T-helper 1 cell (primary cell): ENCODE results near the gene MIAT.
A peak's percentile ranks its signal among the peaks of the same experiment; 100 is the strongest.

ENCODE experiments used
- DNase-seq, 5 donors: peaks; one replicate each; pipeline ENCODE4 v3.0.0-alpha.2; 2012 to 2020

The MIAT gene

GRCh38 chr22:26632422-26633155 is 24.8 kb upstream of the MIAT start:
- DNase-seq = no peak

- no peak for DNase-seq
Observed at GRCh38 chr22:26634189-26634588, 23.2 kb upstream of the MIAT start.

- no peak for DNase-seq
Observed at GRCh38 chr22:26635117-26635516, 22.3 kb upstream of the MIAT start.

GRCh38 chr22:26636296-26636695 is 21.1 kb upstream of the MIAT start:
- DNase-seq = no peak

- DNase-seq = peak; percentile 23 to 87 (median 40)
Observed at GRCh38 chr22:26642465-26643417, 14.6 kb upstream of the MIAT start.

GRCh38 chr22:26643418-26644100 is 13.8 kb upstream of the MIAT start:
- DNase-seq = peak in 1 of 5 donors; percentile 48

- no peak for DNase-seq
Observed at GRCh38 chr22:26646158-26646557, 11.2 kb upstream of the MIAT start.

- DNase-seq = peak in 2 of 5 donors; percentile 36 to 66
Observed at GRCh38 chr22:26648011-26648497, 9.3 kb upstream of the MIAT start.

GRCh38 chr22:26648528-26649388 is 8.6 kb upstream of the MIAT start:
- DNase-seq = no peak

GRCh38 chr22:26650722-26651421 is 6.5 kb upstream of the MIAT start:
- DNase-seq = no peak

GRCh38 chr22:26651815-26652214 is 5.6 kb upstream of the MIAT start:
- DNase-seq = no peak

GRCh38 chr22:26658161-26658560 is 773 bp downstream of the MIAT start:
- DNase-seq = peak in 1 of 5 donors; percentile 34

GRCh38 chr22:26658671-26659478 is 1.5 kb downstream of the MIAT start:
- DNase-seq = peak; percentile 19 to 85 (median 50)

- DNase-seq = no peak
Observed at GRCh38 chr22:26660356-26660755, 3.0 kb downstream of the MIAT start.

GRCh38 chr22:26660961-26661578 is 3.7 kb downstream of the MIAT start:
- no peak for DNase-seq

GRCh38 chr22:26662160-26662559 is 4.8 kb downstream of the MIAT start:
- DNase-seq = no peak

- no peak for DNase-seq
Observed at GRCh38 chr22:26663374-26663923, 6.1 kb downstream of the MIAT start.

- no peak for DNase-seq
Observed at GRCh38 chr22:26665813-26666231, 8.4 kb downstream of the MIAT start.

- no peak for DNase-seq
Observed at GRCh38 chr22:26667140-26667539, 9.8 kb downstream of the MIAT start.

- DNase-seq = no peak
Observed at GRCh38 chr22:26669060-26669481, 11.7 kb downstream of the MIAT start.
